Epithelial cell of esophagus (primary cell): ENCODE results near the gene TUBA8.
"Not testable (repeated sequence)": the region's sequence is repeated elsewhere in the genome, so short reads cannot be mapped to it uniquely, and the experiment has no call there.

Experiments
- DNase-seq: peaks from one replicate; pipeline ENCODE4 v3.0.0; 2010; ENCODE audit warnings: low read depth
- H3K4me3 ChIP-seq: 2 replicates; pipeline ENCODE4 v1.5.1; 2011; ENCODE audit warnings: mild to moderate bottlenecking, low read length, control low read depth
- TF ChIP-seq, protein P1 (sequence below): IDR thresholded peaks from 2 replicates; pipeline ENCODE4 v1.5.1; 2011; ENCODE audit warnings: low read depth, mild to moderate bottlenecking, low read length, control low read depth, inconsistent platforms; ENCODE audit not compliant: insufficient read depth; ENCODE audit errors: missing control alignments

The TUBA8 gene

DNA sequence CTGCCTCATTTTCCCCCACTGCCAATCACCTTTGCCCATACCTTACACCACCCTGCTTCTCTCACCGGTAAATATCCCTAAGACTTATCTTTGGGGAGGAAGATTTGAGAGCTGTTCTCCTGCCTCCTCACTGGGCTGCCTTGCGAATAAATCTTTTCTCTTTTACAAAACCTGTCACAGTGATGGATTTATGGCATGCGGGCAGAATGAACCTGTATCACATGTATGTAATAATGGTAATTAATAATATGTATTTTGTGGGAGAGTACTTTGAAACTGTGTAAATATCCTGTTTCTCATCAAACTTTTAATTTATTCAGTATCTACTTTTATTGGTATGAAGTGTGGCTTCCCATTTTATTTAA, 35.8 kb downstream of the TUBA8 start:
- DNase-seq = no peak
- no peak overlapping the region for H3K4me3 ChIP-seq
- TF ChIP-seq, protein P1, sequence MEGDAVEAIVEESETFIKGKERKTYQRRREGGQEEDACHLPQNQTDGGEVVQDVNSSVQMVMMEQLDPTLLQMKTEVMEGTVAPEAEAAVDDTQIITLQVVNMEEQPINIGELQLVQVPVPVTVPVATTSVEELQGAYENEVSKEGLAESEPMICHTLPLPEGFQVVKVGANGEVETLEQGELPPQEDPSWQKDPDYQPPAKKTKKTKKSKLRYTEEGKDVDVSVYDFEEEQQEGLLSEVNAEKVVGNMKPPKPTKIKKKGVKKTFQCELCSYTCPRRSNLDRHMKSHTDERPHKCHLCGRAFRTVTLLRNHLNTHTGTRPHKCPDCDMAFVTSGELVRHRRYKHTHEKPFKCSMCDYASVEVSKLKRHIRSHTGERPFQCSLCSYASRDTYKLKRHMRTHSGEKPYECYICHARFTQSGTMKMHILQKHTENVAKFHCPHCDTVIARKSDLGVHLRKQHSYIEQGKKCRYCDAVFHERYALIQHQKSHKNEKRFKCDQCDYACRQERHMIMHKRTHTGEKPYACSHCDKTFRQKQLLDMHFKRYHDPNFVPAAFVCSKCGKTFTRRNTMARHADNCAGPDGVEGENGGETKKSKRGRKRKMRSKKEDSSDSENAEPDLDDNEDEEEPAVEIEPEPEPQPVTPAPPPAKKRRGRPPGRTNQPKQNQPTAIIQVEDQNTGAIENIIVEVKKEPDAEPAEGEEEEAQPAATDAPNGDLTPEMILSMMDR = no peak

DNA sequence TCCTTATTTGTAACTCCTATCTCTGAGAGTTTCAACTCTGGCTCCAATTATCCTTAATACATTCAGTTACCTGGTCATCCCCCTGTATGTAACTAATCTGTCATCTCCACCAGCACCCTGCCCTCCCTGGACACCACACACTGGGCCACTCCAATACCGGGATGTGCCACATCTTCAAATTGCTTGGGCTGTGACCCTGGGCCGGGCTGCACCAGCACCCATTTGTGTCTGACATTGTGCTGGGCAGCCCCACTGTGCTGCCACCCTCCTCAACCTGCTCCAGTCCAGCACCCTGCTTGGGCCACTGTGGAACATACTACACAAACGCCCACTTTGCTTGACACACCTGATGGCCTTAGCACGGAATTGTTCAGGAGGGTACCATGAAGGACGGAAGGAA, 37.2 kb downstream of the TUBA8 start:
- no peak for DNase-seq
- H3K4me3 ChIP-seq = no peak overlapping the region
- TF ChIP-seq, protein P1 = no peak

DNA sequence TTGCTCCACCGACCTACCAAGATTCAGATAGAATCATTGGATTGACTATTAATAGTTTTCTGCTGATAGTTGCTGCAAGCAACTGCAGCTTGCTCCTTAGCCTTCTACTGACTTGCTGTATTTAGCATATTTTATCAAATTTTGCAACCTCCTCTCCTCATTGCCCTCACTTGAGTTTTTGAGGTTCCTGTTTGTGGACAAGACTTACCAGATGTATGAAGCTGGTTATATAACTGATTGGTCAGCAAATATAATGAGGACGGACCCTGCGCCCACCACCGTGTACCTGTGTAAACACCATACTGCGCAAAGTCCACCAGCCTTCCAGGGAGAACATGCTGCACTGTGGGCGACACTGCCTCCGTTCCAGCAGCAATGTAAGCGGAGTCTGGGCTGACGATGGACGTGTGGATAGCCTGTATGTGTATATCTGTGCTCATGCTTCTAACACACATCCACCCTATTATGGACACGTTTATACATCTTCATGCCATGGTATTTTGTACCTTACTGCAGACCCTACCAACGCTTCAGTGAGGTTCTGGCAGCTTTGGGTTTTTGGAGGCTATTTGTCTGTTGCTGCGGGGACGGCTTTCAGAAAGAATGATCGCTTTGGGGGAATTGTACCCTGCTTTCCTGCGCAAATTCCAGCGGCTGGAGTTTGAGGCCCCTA, 37.8 kb downstream of the TUBA8 start:
- no peak for DNase-seq
- TF ChIP-seq, protein P1 = no peak
- H3K4me3 ChIP-seq = no peak overlapping the region

DNA sequence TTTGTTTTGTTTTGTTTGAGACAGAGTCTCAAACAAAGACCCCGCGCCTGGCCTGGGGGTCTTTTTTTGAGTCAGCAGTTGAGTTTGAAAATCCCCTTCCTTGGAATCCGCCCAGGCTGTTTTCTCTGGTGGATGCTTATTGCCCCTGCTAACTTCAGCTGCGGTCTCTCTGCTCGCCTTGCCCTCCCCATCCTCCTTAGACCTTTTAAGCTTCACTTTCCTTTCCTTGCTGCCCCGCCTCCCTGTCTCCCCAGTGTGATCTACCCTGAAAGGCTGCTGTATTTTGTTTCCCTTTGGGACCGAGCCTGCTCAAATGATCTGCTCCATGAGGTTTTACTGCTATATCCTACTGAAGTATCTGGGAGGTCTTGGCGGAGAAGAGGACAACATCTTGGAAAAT, 41.9 kb downstream of the TUBA8 start:
- DNase-seq = no peak
- TF ChIP-seq, protein P1 = no peak
- H3K4me3 ChIP-seq = no peak overlapping the region

DNA sequence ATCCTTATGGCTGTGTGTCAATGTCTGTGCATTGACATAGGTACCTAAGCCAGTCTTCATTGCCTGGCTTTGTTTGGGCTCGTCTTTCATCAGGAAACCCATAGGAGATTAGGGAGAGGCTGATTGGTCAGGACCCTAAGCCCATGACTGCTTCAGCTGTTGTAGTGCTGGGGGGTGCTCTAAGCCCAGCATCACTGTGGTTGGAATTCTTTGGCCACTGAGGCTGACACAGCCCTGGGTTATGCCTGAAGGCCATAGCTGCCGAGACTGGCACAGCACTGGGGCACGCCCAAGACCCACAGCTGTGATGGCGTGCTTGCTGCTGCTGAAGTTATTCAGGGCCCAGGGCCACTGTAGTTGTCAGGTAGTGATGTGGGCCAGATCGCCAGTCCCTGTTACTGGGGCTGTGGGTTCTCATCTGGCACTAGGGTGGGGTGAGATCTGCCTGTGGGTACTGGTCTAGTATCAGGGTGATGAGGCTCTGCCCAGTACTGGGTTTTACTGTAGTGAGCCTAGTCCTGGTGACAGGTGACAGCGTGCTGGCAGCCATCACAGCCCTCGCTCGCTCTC, 44.3 kb downstream of the TUBA8 start:
- no peak overlapping the region for H3K4me3 ChIP-seq
- DNase-seq = no peak
- TF ChIP-seq, protein P1 = no peak

DNA sequence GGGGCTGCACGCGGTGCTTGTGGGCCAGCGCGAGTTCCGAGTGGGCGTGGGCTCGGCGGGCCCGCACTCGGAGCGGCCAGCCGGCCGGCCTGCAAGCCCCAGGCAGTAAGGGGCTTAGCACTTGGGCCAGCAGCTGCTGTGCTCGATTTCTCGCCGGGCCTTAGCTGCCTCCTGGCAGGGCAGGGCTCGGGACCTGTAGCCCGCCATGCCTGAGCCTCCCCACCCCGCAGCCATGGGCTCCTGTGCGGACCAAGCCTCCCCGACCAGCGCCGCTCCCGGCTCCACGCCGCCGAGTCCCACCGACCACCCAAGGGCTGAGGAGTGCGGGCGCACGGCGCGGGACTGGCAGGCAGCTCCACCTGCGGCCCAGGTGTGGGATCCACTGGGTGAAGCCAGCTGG, 44.9 kb downstream of the TUBA8 start:
- not testable (repeated sequence) for DNase-seq

DNA sequence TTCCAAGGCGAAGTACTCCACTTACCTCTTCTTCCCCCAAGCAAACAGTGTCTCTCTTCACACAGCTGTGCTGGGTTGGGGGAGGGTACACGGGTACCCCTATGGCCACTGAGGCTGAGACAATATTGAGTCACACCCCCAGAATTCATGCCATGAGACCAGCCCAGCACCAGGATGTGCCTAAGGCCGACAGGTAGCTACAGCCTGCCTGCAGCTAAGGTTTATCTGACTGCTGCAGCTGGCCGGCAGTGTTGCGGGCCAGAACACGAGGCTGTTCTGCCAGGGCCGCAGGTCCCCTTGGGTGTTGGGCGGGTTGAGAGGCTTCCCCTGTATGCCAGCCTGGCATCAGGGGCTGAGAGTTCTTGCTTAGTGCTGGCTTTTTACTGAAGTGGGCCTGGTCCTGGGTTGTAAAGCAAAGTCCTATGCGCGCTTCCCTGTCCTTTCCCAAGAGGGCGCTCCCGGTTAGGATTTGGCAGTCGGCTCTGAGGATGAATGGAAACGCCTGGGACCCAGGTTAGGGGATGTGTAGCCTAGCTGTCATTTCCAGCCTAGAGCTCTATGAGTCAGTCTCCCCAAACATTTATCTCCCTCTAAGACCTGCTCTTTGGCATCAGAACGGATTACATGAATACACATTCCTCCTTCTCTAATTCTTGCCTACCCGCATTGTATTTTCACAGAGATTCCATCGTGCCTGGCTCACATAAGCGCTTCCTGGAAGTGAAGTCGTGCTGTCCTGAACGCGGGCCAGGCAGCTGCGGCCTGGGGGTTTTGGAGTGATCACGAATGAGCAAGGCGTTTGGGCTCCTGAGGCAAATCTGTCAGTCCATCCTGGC, 46.5 kb downstream of the TUBA8 start:
- TF ChIP-seq, protein P1 = peak; percentile 87
- no peak overlapping the region for H3K4me3 ChIP-seq
- DNase-seq = peak; percentile 88

More for the DNA sequence above, 44.9 kb downstream of the TUBA8 start:
- H3K4me3 ChIP-seq = not testable (repeated sequence)
